SK-N-SH (cell line): ENCODE data around the gene CLCN3. TPM values are rescaled to one million over a fixed set of nuclear protein-coding genes. Genes with fewer than 3 reads are reported as not detected.

ENCODE experiments used
- CTCF ChIA-PET: fragments of 300-600, 350-600 bp; formaldehyde crosslinking; extraction: SDS; loops from one replicate; lab custom pipeline; 2021; lab: Yijun Ruan, JAX
- POLR2A ChIA-PET: fragments of 350-600 bp; sonication (Branson Sonifier 250); formaldehyde crosslinking; extraction: SDS; loops from one replicate; lab custom pipeline; 2020; ENCODE audit warnings: antibody characterized with exemption, inconsistent platforms; lab: Yijun Ruan, JAX
- DNase-seq: peaks from one replicate; pipeline ENCODE4 v3.0.0; 2012
- H2AFZ ChIP-seq: fragments of 200-600 bp; sonication (generic); 2 replicates; pipeline ENCODE4 v1.8.1; 2016; ENCODE audit warnings: antibody characterized with exemption, mild to moderate bottlenecking, low read depth
- H3F3A ChIP-seq: fragments of 200-600 bp; sonication (generic); replicated peaks from 2 replicates; pipeline ENCODE3; 2016; ENCODE audit warnings: antibody characterized with exemption, mild to moderate bottlenecking; ENCODE audit not compliant: insufficient read depth
- H3K27ac ChIP-seq, 2 experiments: fragments of 200-500 bp in 1 of 2; fragments of 200-600 bp in 1 of 2; sonication (Bioruptor generic) in 1 of 2; sonication (generic), shearing (Covaris generic) in 1 of 2; 2 replicates each; pipeline versions ENCODE4 v1.5.1 to v1.6.1; 2014 to 2016; ENCODE audit warnings: low read depth in 2 of 2, inconsistent platforms in 1 of 2, low read length in 1 of 2, mild to moderate bottlenecking in 1 of 2, mixed read lengths in 1 of 2
- H3K27me3 ChIP-seq: fragments of 200-600 bp; sonication (generic), shearing (Covaris generic); 2 replicates; pipeline ENCODE4 v1.6.1; 2016; ENCODE audit warnings: mixed run types; ENCODE audit not compliant: insufficient read depth
- H3K36me3 ChIP-seq, 2 experiments: fragments of 200-500 bp in 1 of 2; fragments of 200-600 bp in 1 of 2; sonication (Bioruptor generic) in 1 of 2; sonication (generic) in 1 of 2; replicated peaks in 1 of 2; 2 replicates each; pipeline versions ENCODE3 to v1.5.1; 2014 to 2016; ENCODE audit warnings: low read length in 1 of 2, mild to moderate bottlenecking in 1 of 2; ENCODE audit not compliant: insufficient read depth in 2 of 2, control insufficient read depth in 1 of 2
- H3K4me1 ChIP-seq, 2 experiments: fragments of 200-500 bp in 1 of 2; fragments of 200-600 bp in 1 of 2; sonication (Bioruptor generic) in 1 of 2; sonication (generic), shearing (Covaris generic) in 1 of 2; 2 replicates each; pipeline versions ENCODE4 v1.5.1 to v1.6.1; 2014 to 2016; ENCODE audit warnings: low read depth in 1 of 2, low read length in 1 of 2, mixed run types in 1 of 2; ENCODE audit not compliant: insufficient read depth in 2 of 2, control insufficient read depth in 1 of 2
- H3K4me2 ChIP-seq: fragments of 200-600 bp; sonication (generic), shearing (Covaris generic); 2 replicates; pipeline ENCODE4 v1.6.1; 2017; ENCODE audit warnings: mixed run types
- H3K4me3 ChIP-seq, 2 experiments: fragments of 200-500 bp in 1 of 2; fragments of 200-600 bp in 1 of 2; sonication (Bioruptor generic) in 1 of 2; sonication (generic), shearing (Covaris generic) in 1 of 2; 2 replicates each; pipeline versions ENCODE4 v1.5.1 to v1.8.1; 2014 to 2016; ENCODE audit warnings: low read depth in 2 of 2, inconsistent platforms in 1 of 2, low read length in 1 of 2, mild to moderate bottlenecking in 1 of 2, mixed read lengths in 1 of 2, moderate library complexity in 1 of 2
- H3K79me2 ChIP-seq: fragments of 200-600 bp; sonication (generic); 2 replicates; pipeline ENCODE4 v1.8.1; 2017; ENCODE audit warnings: mild to moderate bottlenecking; ENCODE audit not compliant: insufficient read depth
- H3K9ac ChIP-seq: fragments of 200-600 bp; sonication (generic); 2 replicates; pipeline ENCODE4 v1.6.1; 2017; ENCODE audit warnings: mixed run types
- H3K9me2 ChIP-seq: fragments of 200-600 bp; sonication (generic); 2 replicates; pipeline ENCODE4 v1.6.1; 2017; ENCODE audit warnings: mixed run types
- H3K9me3 ChIP-seq: fragments of 200-600 bp; sonication (generic); 2 replicates; pipeline ENCODE4 v1.6.1; 2017; ENCODE audit warnings: mixed run types, mild to moderate bottlenecking, moderate library complexity
- H4K20me1 ChIP-seq: fragments of 200-600 bp; sonication (generic); 2 replicates; pipeline ENCODE4 v1.6.1; 2017; ENCODE audit warnings: mild to moderate bottlenecking, mixed run types; ENCODE audit not compliant: insufficient read depth
- ELF1 ChIP-seq: IDR thresholded peaks from 2 replicates; pipeline ENCODE4 v1.4.0; 2012
- EP300 ChIP-seq, 2 experiments: IDR thresholded peaks; 2 replicates each; pipeline versions ENCODE4 v1.4.0 to v1.6.1; 2012; ENCODE audit warnings: borderline replicate concordance in 1 of 2, low read depth in 1 of 2, low read length in 1 of 2
- FOSL2 ChIP-seq: IDR thresholded peaks from 2 replicates; pipeline ENCODE4 v1.4.0; 2012; ENCODE audit warnings: low read depth, mild to moderate bottlenecking, moderate library complexity, borderline replicate concordance
- FOXM1 ChIP-seq: IDR thresholded peaks from 2 replicates; pipeline ENCODE4 v1.4.0; 2012; ENCODE audit warnings: low read depth, mild to moderate bottlenecking
- GABPA ChIP-seq: IDR thresholded peaks from 2 replicates; pipeline ENCODE4 v1.4.0; 2012; ENCODE audit warnings: low read depth, mild to moderate bottlenecking
- GATA2 ChIP-seq: sonication (generic); formaldehyde crosslinking; IDR thresholded peaks from 2 replicates; pipeline ENCODE4 v1.5.0; 2020; ENCODE audit warnings: mild to moderate bottlenecking, missing genetic modification reagents
- JUND ChIP-seq: IDR thresholded peaks from 2 replicates; pipeline ENCODE4 v1.4.0; 2012
- MEF2A ChIP-seq: IDR thresholded peaks from 2 replicates; pipeline ENCODE4 v1.4.0; 2012; ENCODE audit warnings: low read depth, borderline replicate concordance
- NFIC ChIP-seq: IDR thresholded peaks from 2 replicates; pipeline ENCODE4 v1.4.0; 2012; ENCODE audit warnings: borderline replicate concordance
- NRF1 ChIP-seq: IDR thresholded peaks from 2 replicates; pipeline ENCODE4 v1.6.1; 2012; ENCODE audit warnings: low read depth, mild to moderate bottlenecking, low read length
- POLR2AphosphoS5 ChIP-seq: IDR thresholded peaks from 2 replicates; pipeline ENCODE4 v1.6.1; 2012; ENCODE audit warnings: low read depth, low read length
- RAD21 ChIP-seq: IDR thresholded peaks from 2 replicates; pipeline ENCODE4 v1.6.1; 2012; ENCODE audit warnings: mild to moderate bottlenecking, low read length
- RFX5 ChIP-seq: IDR thresholded peaks from 2 replicates; pipeline ENCODE4 v1.6.1; 2012; ENCODE audit warnings: mild to moderate bottlenecking, improper control_type of control experiment, low read length
- RXRA ChIP-seq: IDR thresholded peaks from 2 replicates; pipeline ENCODE4 v1.4.0; 2012; ENCODE audit warnings: low read depth, mild to moderate bottlenecking, borderline replicate concordance
- SIN3A ChIP-seq: IDR thresholded peaks from 2 replicates; pipeline ENCODE4 v1.6.1; 2012; ENCODE audit warnings: low read depth, mild to moderate bottlenecking, low read length, moderate library complexity, borderline replicate concordance
- SMC3 ChIP-seq: IDR thresholded peaks from 2 replicates; pipeline ENCODE4 v1.6.1; 2012; ENCODE audit warnings: low read depth, low read length, improper control_type of control experiment
- TAF1 ChIP-seq: IDR thresholded peaks from 2 replicates; pipeline ENCODE4 v1.6.1; 2012; ENCODE audit warnings: low read depth, mild to moderate bottlenecking, low read length, moderate library complexity, borderline replicate concordance
- TCF12 ChIP-seq: IDR thresholded peaks from 2 replicates; pipeline ENCODE4 v1.4.0; 2012
- YY1 ChIP-seq: IDR thresholded peaks from 2 replicates; pipeline ENCODE4 v1.4.0; 2012; ENCODE audit warnings: low read depth, mild to moderate bottlenecking
- whole genome bisulfite sequencing: methylation state at CpG from one replicate; pipeline ENCODE4 v1.1.6; 2017; ENCODE audit warnings: low lambda C conversion rate; 5-methylcytosine and 5-hydroxymethylcytosine counted together
- polyA plus RNA-seq, 3 experiments: library from polyadenylated mRNA; depleted of rRNA; stranded (reverse); fragments of >200 nt; gene quantifications; 2 replicates each; pipeline ENCODE4 v1.2.3, GENCODE V29; 2012
- TF ChIP-seq, protein P1 (sequence below): fragments of 150-350 bp; IDR thresholded peaks from 2 replicates; pipeline ENCODE4 v1.6.1; 2016; ENCODE audit warnings: mild to moderate bottlenecking, low read depth, low read length
- TF ChIP-seq, protein P2 (sequence below): fragments of 200-600 bp; sonication (generic); IDR thresholded peaks from 2 replicates; pipeline ENCODE4 v1.6.1; 2017; ENCODE audit warnings: antibody characterized with exemption, mild to moderate bottlenecking, moderate library complexity
- TF ChIP-seq, protein P3 (sequence below): IDR thresholded peaks from 2 replicates; pipeline ENCODE4 v1.4.0; 2012; ENCODE audit warnings: low read depth
- TF ChIP-seq, protein P4 (sequence below): fragments of 150-350 bp; IDR thresholded peaks from 2 replicates; pipeline ENCODE4 v1.6.1; 2017; ENCODE audit warnings: antibody characterized with exemption, low read length, low read depth, borderline replicate concordance
- TF ChIP-seq, protein P5 (sequence below): IDR thresholded peaks from 2 replicates; pipeline ENCODE4; 2012
- TF ChIP-seq, protein P6 (sequence below): IDR thresholded peaks from 2 replicates; pipeline ENCODE4 v1.4.0; 2012; ENCODE audit warnings: low read depth, borderline replicate concordance

CLCN3 gene
- 11.8 and 17.9 TPM in 2 replicates for polyA plus RNA-seq (2012; rRNA removed)
- 21.8 and 22.7 TPM in 2 replicates for polyA plus RNA-seq (2012; cell fraction: cytosol; rRNA removed)
- 4.3 and 11.1 TPM in 2 replicates for polyA plus RNA-seq (2012; cell fraction: nucleus; rRNA removed)

DNA sequence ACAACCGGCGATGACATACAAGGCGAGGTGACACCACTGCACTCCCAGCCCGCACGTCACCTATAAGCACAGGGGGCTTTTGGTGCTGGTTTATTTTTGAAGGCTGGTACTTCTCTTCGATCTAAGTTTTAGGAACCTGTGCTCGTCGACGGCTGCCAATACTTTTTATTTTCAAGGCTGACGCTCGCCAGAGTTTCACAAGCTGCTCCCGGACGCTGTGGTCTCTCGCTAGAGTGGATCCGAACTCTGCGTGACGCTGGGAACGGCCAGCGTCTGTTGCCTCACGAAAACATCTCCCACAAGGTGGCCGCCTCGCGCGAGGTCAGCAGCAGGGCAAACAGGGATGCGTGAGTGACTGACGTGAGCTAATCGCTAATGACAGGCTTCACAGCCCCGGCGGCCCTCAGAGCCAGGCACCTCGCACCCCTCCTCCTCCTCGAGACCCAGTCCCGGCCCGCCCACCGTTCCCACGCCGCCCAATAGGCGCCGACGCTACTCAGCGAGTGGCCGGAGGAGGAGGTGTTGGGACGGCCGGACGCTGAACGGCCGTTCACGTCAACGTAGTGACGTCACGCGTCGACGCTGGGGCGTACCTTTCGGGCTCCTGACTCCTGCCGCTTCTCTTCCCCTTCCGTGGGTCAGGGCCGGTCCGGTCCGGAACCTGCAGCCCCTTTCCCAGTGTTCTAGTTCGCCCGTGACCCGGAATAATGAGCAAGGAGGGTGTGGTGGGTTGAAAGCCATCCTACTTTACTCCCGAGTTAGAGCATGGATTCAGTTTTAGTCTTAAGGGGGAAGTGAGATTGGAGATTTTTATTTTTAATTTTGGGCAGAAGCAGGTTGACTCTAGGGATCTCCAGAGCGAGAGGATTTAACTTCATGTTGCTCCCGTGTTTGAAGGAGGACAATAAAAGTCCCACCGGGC lies at the start of gene CLCN3:
Gene CLCN3, plus strand, starts transcription at position 621 of the 922 bp plus-strand sequence. CDS start 15,351 bp downstream, outside the sequence.
- ChIA-PET CTCF (interaction anchor here (0.6 to 2.2 kb wide), 18 partner anchors 12 to 430 kb away, joined by 3 to 7 read pairs (median 4); partner anchors contain the start of gene MFAP3L), POLR2A (interaction anchor here (0.8 kb wide), 1 partner anchor 699 kb away, joined by 3 read pairs; no protein-coding TSS in a partner anchor)
- Histone ChIP-seq H3F3A (peaks cover 7% of the 10 kb centered on the region), H3K36me3 (no peaks in the 10 kb centered on the region), H3K9me3 (no peaks in the 10 kb centered on the region), H3K4me3 (peak within 1 kb of the TSS; percentile 83 to 92), H3K9ac (peak within 1 kb of the TSS; percentile 98), H3K79me2 (peaks cover 48% of the 10 kb centered on the region), H3K9me2 (no peaks in the 10 kb centered on the region), H3K4me1 (peaks cover 3 to 7% of the 10 kb centered on the region in 2 experiments; a peak in 2 of 4 replicates), H4K20me1 (no peaks in the 10 kb centered on the region), H3K4me2 (peak within 1 kb of the TSS; percentile 82), H2AFZ (peak within 1 kb of the TSS; percentile 94), H3K27ac (peak within 1 kb of the TSS; percentile 94 to 97), H3K27me3 (no peaks in the 10 kb centered on the region)
- DNase-seq, result peak; percentile 93
- 1% methylated on average over 40 of the region's 67 CpGs for whole genome bisulfite sequencing
- TF ChIP-seq GATA2 (CRISPR knock-in tag), result no peak
- peak; percentile 73 for TF ChIP-seq GABPA
- TF ChIP-seq TAF1, result peak; percentile 86
- TF ChIP-seq FOSL2, result peak; percentile 13; the same call in 1 of the 2 replicates
- TF ChIP-seq NRF1, result no peak
- no peak for TF ChIP-seq MEF2A
- TF ChIP-seq RAD21, result 0 out of 2 replicates have a peak, but pooled peaks have one; percentile 4
- peak; percentile 10; the same call in 1 of the 2 replicates for TF ChIP-seq SIN3A
- peak; percentile 64 for TF ChIP-seq ELF1
- TF ChIP-seq, protein P1, sequence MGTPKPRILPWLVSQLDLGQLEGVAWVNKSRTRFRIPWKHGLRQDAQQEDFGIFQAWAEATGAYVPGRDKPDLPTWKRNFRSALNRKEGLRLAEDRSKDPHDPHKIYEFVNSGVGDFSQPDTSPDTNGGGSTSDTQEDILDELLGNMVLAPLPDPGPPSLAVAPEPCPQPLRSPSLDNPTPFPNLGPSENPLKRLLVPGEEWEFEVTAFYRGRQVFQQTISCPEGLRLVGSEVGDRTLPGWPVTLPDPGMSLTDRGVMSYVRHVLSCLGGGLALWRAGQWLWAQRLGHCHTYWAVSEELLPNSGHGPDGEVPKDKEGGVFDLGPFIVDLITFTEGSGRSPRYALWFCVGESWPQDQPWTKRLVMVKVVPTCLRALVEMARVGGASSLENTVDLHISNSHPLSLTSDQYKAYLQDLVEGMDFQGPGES, result peak; percentile 13; the same call in 1 of the 2 replicates
- peak; percentile 99 for TF ChIP-seq POLR2AphosphoS5
- TF ChIP-seq, protein P2, sequence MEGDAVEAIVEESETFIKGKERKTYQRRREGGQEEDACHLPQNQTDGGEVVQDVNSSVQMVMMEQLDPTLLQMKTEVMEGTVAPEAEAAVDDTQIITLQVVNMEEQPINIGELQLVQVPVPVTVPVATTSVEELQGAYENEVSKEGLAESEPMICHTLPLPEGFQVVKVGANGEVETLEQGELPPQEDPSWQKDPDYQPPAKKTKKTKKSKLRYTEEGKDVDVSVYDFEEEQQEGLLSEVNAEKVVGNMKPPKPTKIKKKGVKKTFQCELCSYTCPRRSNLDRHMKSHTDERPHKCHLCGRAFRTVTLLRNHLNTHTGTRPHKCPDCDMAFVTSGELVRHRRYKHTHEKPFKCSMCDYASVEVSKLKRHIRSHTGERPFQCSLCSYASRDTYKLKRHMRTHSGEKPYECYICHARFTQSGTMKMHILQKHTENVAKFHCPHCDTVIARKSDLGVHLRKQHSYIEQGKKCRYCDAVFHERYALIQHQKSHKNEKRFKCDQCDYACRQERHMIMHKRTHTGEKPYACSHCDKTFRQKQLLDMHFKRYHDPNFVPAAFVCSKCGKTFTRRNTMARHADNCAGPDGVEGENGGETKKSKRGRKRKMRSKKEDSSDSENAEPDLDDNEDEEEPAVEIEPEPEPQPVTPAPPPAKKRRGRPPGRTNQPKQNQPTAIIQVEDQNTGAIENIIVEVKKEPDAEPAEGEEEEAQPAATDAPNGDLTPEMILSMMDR, result no peak
- no peak for TF ChIP-seq NFIC
- no peak for TF ChIP-seq SMC3
- peak; percentile 61; the same call in 1 of the 2 replicates for TF ChIP-seq YY1
- TF ChIP-seq RXRA, result no peak
- TF ChIP-seq, protein P3, sequence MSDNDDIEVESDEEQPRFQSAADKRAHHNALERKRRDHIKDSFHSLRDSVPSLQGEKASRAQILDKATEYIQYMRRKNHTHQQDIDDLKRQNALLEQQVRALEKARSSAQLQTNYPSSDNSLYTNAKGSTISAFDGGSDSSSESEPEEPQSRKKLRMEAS, result no peak; the same call in 1 of the 2 replicates
- peak; percentile 56; the same call in 1 of the 2 replicates for TF ChIP-seq RFX5
- TF ChIP-seq, protein P4, sequence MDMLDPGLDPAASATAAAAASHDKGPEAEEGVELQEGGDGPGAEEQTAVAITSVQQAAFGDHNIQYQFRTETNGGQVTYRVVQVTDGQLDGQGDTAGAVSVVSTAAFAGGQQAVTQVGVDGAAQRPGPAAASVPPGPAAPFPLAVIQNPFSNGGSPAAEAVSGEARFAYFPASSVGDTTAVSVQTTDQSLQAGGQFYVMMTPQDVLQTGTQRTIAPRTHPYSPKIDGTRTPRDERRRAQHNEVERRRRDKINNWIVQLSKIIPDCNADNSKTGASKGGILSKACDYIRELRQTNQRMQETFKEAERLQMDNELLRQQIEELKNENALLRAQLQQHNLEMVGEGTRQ, result no peak
- no peak for TF ChIP-seq JUND
- TF ChIP-seq FOXM1, result no peak
- TF ChIP-seq, protein P5, sequence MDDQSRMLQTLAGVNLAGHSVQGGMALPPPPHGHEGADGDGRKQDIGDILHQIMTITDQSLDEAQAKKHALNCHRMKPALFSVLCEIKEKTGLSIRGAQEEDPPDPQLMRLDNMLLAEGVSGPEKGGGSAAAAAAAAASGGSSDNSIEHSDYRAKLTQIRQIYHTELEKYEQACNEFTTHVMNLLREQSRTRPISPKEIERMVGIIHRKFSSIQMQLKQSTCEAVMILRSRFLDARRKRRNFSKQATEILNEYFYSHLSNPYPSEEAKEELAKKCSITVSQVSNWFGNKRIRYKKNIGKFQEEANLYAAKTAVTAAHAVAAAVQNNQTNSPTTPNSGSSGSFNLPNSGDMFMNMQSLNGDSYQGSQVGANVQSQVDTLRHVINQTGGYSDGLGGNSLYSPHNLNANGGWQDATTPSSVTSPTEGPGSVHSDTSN, result peak; percentile 77
- TF ChIP-seq, protein P6, sequence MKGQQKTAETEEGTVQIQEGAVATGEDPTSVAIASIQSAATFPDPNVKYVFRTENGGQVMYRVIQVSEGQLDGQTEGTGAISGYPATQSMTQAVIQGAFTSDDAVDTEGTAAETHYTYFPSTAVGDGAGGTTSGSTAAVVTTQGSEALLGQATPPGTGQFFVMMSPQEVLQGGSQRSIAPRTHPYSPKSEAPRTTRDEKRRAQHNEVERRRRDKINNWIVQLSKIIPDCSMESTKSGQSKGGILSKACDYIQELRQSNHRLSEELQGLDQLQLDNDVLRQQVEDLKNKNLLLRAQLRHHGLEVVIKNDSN, result no peak; the same call in 1 of the 2 replicates
- TF ChIP-seq EP300 (IDR thresholded peaks at IDR 0.05; ENCODE audit: borderline replicate concordance in 1 of 2, low read depth in 1 of 2, low read length in 1 of 2), result no peak
- TF ChIP-seq TCF12, result no peak
